Mononuclear cell (primary cell): Measurements from ENCODE around the gene PPP4R2. TPM values are rescaled to one million over a fixed set of nuclear protein-coding genes. Genes with fewer than 3 reads are reported as not detected.

Experiments used
- H3K27me3 ChIP-seq: 2 replicates; pipeline ENCODE4 v1.6.0; 2011; ENCODE audit warnings: low read length, control low read depth; ENCODE audit not compliant: insufficient read depth
- H3K4me1 ChIP-seq: 2 replicates; pipeline ENCODE4 v1.5.1; 2011; ENCODE audit warnings: mild to moderate bottlenecking, low read length, control low read depth; ENCODE audit not compliant: insufficient read depth
- H3K4me3 ChIP-seq: 2 replicates; pipeline ENCODE4 v1.5.1; 2011; ENCODE audit warnings: mild to moderate bottlenecking, low read length, moderate library complexity
- H3K9me3 ChIP-seq: 2 replicates; pipeline ENCODE4 v1.5.1; 2011; ENCODE audit warnings: low read depth, mild to moderate bottlenecking, control low read depth, low read length
- total RNA-seq: library from RNA; depleted of rRNA; stranded (reverse); fragments of >200 nt; gene quantifications from one replicate; pipeline ENCODE4 v1.2.3, GENCODE V29; 2012

PPP4R2 gene
- total RNA-seq, 1 donor, result 74.1 TPM

GRCh38 chr3:73028803-73029202 lies 32.2 kb downstream of the PPP4R2 start:
- peaks cover 25% of the 10 kb centered on the region for H3K4me1 ChIP-seq
- no peak overlapping the region for H3K4me3 ChIP-seq
- no peaks in the 10 kb centered on the region for H3K27me3 ChIP-seq
- no peaks in the 10 kb centered on the region for H3K9me3 ChIP-seq

DNA sequence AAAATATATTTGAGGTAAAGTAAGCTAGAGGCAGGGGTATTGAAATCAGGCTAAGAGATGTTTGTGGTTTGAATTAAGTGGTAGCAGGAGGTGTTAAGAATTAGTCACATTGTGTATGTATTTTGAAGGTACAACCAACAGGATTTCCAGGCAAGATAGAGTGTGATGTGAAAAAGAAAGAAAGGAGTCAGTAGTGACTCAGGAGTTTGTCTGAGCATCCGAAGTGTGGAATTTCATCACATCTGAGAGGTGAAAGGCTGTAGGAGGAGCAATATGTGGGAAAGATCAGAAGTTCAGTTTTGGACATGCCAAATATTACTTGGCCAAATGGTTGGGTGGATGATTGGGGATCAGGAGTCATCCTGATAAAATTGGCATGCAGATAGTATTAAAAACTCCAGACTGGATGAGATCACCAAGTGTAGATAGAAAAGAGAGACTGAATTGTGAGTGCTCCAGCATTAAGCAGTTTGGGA lies 32.7 kb downstream of the PPP4R2 start:
- H3K4me1 ChIP-seq, result peaks cover 28% of the 10 kb centered on the region
- no peaks in the 10 kb centered on the region for H3K9me3 ChIP-seq
- no peaks in the 10 kb centered on the region for H3K27me3 ChIP-seq
- H3K4me3 ChIP-seq, result no peak overlapping the region

DNA sequence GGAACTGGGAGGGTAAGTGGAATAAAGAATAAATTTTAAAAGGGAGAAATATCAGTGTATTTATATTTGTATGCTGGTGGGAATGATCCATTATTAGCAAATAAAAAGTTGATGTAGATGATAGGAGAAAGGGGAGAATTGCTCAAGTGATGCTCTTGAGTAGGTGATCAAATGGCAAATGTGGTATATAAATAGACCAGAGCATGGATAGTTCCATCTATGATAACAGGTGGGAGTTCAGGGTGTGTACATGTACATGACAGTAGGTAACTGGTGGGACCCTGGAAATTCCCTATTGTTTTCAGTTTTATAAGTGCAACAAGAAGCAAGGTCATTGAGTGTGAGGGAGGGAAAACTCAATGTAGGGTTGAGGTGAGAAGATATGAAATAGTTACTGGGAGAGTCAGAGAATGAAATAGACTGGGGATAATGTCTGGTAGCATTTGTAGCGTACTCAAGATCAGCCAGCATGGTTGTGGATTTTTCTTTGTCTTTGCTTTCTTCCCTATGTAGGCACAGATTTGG lies 33.5 kb downstream of the PPP4R2 start:
- H3K4me1 ChIP-seq, result peaks cover 34% of the 10 kb centered on the region

DNA sequence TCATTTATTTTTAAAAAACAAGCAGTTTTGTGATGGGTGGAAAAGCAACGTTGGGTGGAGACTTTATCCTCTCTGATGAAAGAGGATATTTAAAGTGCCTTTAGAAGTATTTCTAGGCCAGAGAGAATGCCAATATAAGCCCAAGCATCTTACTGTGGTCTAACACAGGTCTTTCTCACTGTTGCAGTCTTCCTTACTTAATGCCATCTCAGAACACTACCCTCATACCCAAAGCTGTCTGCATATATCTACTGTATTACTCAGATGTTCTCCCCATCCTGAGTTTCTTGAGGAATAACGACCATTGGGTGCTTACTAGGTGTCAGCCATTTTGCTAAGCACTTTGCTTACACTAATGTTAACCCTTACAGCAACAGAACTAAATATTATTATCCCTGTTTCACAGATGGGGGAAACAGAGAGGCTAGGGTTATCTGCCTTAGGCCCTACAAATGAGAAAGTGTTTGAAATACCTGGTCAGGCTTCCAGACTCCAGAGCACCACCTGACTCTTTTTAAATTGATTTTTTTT lies 35.0 kb downstream of the PPP4R2 start:
- no peaks in the 10 kb centered on the region for H3K9me3 ChIP-seq
- no peaks in the 10 kb centered on the region for H3K27me3 ChIP-seq
- H3K4me1 ChIP-seq, result peaks cover 39% of the 10 kb centered on the region
- no peak overlapping the region for H3K4me3 ChIP-seq

More for the DNA sequence above, 33.5 kb downstream of the PPP4R2 start:
- no peak overlapping the region for H3K4me3 ChIP-seq
- H3K9me3 ChIP-seq, result no peaks in the 10 kb centered on the region
- no peaks in the 10 kb centered on the region for H3K27me3 ChIP-seq

DNA sequence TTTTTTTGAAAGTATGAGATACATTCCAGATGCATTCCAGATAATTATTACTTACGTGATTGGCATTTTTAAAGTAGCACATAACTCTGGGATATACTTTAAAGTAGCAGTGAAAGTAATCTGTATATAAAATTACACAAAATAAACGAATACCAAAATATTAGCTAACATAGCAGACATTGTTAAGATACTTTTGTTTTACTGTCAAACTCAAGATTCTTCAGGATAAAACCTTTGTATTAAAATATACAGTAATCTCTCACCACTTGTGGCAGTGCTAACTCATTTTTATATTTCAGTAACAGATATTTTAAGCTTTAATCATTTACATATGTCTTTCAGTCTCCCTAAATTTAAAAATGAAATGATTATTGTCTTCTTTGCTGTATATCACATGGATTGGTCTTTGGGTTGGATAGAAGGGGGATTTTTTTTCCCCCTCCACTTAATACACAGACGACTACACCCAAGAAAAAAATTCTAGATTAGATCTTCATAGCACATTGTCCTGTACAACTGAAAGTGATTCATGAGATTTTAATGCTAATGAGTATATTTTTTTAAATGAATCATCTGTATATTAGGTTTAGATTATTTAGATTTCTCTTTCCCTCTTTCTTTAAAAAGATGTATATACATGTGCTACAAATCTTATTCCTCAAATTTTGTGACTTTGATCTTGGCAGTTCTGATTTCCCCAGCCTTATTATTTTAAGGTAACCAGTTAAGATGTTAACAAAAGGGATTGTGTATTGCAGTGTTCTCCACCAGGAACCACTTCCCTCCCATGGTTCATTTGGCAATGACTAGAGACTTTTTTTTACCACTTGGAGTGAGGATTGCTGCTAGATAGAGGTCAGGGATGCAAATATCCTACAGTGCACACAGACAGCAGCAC lies 40.3 kb downstream of the PPP4R2 start:
- Histone ChIP-seq H3K9me3 (no peaks in the 10 kb centered on the region), H3K4me1 (peaks cover 22% of the 10 kb centered on the region), H3K4me3 (no peak overlapping the region), H3K27me3 (no peaks in the 10 kb centered on the region)

DNA sequence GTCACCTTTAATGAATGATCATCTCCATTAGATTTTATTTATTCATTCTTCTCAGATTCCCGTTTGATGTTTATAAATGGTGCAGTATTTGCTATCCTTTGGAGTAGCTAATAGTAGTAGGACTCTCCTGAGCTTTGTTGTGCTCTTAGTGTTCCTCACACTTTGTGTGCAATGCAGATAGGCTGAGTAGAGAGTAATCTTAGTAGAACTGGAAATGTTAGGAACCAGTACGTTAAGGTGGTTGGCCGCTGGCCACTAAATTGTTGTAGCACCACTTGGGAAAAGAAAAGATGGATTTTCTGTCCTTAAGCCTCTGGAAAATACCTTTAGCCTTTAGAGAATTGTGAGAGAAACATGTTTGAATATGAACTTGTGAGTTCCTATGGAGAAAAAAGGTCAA lies 44.9 kb downstream of the PPP4R2 start:
- Histone ChIP-seq H3K4me1 (peaks cover 17% of the 10 kb centered on the region), H3K9me3 (no peaks in the 10 kb centered on the region), H3K27me3 (no peaks in the 10 kb centered on the region), H3K4me3 (no peak overlapping the region)

GRCh38 chr3:73043414-73043813 lies 46.8 kb downstream of the PPP4R2 start:
- Histone ChIP-seq H3K27me3 (no peaks in the 10 kb centered on the region), H3K4me3 (no peak overlapping the region), H3K9me3 (no peaks in the 10 kb centered on the region), H3K4me1 (peaks cover 13% of the 10 kb centered on the region)

DNA sequence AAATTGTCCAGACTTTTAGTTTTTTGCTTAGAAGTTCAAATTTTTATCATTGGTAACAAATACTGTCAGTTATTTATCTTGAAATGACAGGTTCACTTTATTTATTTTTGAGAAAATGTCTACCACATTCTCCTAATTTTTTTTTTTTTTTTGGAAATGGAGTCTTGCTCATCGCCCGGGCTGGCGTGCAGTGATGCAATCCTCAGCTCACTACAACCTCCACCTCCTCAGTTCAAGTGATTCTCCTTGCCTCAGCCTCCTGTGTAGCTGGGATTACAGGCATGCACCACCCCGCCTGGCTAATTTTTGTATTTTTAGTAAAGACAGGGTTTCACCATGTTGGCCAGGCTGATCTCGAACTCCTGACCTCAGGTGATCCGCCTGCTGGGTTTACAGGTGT lies 48.8 kb downstream of the PPP4R2 start:
- no peaks in the 10 kb centered on the region for H3K27me3 ChIP-seq
- no peak overlapping the region for H3K4me3 ChIP-seq
- H3K9me3 ChIP-seq, result no peaks in the 10 kb centered on the region
- peaks cover 13% of the 10 kb centered on the region for H3K4me1 ChIP-seq

DNA sequence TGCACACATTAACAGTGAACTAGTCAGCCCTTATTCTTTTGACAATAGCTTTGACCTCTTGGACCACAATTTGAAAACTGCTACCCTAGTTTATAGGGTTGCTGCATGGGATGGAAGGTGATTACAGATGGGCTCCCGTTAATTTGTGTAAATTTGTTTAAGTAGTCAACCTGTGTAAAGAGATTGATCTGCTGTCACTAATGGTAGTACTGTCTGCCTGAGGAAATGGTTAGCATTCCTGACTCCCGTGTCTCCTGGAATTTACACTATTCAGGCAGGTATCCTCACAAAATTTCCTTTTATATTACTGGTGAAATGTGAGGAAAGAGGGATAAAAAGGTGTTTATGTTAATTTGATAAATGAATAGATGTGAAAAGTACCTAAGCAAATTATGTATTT lies 49.6 kb downstream of the PPP4R2 start:
- H3K27me3 ChIP-seq, result no peaks in the 10 kb centered on the region
- no peaks in the 10 kb centered on the region for H3K9me3 ChIP-seq
- H3K4me1 ChIP-seq, result peaks cover 10% of the 10 kb centered on the region
- H3K4me3 ChIP-seq, result no peak overlapping the region

DNA sequence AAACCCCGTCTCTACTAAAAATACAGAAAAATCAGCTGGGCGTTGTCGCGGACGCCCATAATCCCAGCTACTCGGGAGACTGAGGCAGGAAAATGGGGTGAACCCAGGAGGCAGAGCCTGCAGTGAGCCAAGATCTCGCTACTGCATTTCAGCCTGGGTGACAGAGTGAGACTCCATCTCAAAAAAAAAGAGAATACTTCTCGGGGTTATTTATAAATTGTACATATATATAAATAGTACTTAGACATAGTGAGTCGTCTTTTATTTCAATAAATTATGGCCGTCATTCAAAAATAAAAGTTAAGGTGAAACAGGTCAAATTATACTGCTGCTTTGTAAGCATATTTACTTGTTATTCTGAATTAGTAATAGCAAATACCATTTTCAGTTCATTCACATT lies 52.7 kb downstream of the PPP4R2 start:
- H3K27me3 ChIP-seq, result no peaks in the 10 kb centered on the region
- peaks cover 6% of the 10 kb centered on the region for H3K4me1 ChIP-seq
- no peak overlapping the region for H3K4me3 ChIP-seq
- no peaks in the 10 kb centered on the region for H3K9me3 ChIP-seq

DNA sequence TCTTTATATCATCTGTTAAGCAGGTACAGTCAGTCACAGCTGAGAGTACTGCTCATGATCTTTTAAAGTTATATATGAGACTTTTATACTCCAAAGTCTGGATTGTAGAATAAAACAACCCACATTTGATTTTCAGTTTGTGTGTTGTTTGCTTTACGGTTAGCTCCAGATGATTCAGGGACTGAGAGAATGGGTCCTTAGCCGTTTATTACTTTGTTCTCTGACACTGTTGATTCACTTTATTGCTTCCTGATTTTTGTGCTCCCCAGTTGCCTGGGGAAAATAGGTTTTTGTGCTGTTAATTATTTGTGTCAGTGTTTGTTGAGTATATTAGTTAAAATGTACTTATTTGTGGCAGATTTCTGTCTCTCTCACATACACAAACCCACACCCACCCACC lies 56.2 kb downstream of the PPP4R2 start:
- no peaks in the 10 kb centered on the region for H3K9me3 ChIP-seq
- no peak overlapping the region for H3K4me3 ChIP-seq
- peaks cover 3% of the 10 kb centered on the region for H3K4me1 ChIP-seq
- no peaks in the 10 kb centered on the region for H3K27me3 ChIP-seq

- H3K4me3 ChIP-seq, result no peak overlapping the region
- peaks cover 3% of the 10 kb centered on the region for H3K4me1 ChIP-seq
- no peaks in the 10 kb centered on the region for H3K9me3 ChIP-seq
- no peaks in the 10 kb centered on the region for H3K27me3 ChIP-seq
Measured at GRCh38 chr3:73055583-73055982, 59.0 kb downstream of the PPP4R2 start.

DNA sequence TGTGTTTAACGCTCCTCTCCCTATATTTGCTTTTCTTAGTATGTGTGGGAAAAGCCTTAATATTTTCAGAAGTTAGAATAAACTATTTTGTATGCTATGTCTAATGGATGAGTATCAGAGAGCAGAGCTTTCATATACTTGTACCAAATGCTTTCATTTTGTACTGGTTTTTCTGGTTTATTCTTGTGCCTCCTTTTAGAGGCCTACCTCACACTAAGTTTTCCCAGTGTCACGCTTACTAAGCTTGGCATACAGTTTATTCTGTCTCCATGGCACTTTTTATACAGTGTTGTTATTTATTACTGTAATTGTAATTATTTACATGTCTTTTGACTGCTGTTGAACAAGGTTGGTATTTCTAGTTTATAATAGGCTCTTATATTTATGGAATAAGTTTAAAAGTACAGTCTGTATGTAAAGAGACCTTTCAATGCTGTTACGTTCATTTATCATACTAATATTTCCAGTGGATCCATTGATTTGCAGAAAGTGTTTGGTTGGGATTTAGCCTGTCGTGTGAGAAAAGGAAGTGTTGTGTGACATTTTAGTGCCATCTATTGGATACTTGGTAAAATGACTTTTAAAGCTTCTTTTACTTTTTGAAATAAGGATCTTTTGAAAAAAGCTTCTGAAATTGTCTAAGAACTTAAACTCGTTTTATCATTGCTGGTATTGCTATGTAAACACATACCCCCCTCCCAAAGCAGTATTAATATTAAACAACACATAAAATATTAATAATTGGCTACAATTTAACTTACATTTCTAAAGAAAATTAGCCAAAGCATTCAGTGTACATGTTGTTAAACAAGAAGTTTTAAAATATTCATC lies 59.6 kb downstream of the PPP4R2 start:
- H3K27me3 ChIP-seq, result no peaks in the 10 kb centered on the region
- H3K4me1 ChIP-seq, result peaks cover 3% of the 10 kb centered on the region
- no peak overlapping the region for H3K4me3 ChIP-seq
- no peaks in the 10 kb centered on the region for H3K9me3 ChIP-seq

DNA sequence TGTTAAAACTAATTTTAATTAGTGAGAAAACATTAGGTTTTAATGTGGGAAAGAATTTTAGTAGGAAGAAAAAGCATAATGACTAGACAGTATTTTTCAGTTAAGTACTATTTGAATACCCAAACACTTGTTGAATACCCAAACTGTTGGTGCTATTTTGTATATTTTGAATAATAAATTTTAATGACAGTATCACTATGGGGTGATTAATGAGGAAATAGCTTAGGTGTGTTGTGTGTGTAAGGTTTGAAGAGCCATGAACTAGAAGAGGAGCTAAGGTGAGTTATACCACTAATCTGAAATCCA lies 60.2 kb downstream of the PPP4R2 start:
- H3K4me3 ChIP-seq, result no peak overlapping the region

DNA sequence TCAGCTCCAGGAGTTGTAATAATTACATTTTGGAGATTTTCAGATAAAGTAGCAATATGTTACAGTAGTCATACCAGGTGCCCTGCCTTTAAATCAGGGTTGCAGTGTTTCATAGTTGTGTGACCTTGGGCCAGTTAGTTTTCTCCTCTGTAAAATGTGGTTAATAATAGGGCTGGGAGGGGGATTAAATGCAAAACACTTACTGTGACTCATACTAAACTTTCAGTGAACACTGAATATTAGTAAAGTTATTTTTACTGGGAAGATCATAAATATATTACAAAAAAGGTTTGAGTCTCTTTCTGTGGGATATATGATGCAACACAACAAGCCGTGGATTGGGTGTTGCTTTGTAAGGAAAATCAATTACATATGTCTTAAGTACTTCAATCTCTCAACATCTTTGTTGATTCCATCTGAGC lies 63.7 kb downstream of the PPP4R2 start:
- no peak overlapping the region for H3K4me3 ChIP-seq
- no peaks in the 10 kb centered on the region for H3K27me3 ChIP-seq
- peaks cover 3% of the 10 kb centered on the region for H3K4me1 ChIP-seq
- no peaks in the 10 kb centered on the region for H3K9me3 ChIP-seq

More for the DNA sequence above, 60.2 kb downstream of the PPP4R2 start:
- Histone ChIP-seq H3K27me3 (no peaks in the 10 kb centered on the region), H3K9me3 (no peaks in the 10 kb centered on the region), H3K4me1 (peaks cover 3% of the 10 kb centered on the region)
